HL-60 (cell line): ENCODE data around the gene PUS1.

ENCODE experiments used
- DNase-seq, 2 experiments: peaks; one replicate each; pipeline ENCODE4 v3.0.0-alpha.2; 2010 to 2020; ENCODE audit warnings: low read depth in 1 of 2, low spot score in 1 of 2
- H3K27ac ChIP-seq: fragments of 250-450 bp; sonication (Bioruptor Pico); replicated peaks from 2 replicates; pipeline ENCODE4 v1.5.1; 2020; ENCODE audit warnings: mild to moderate bottlenecking, moderate library complexity
- H3K27me3 ChIP-seq: fragments of 250-450 bp; sonication (Bioruptor Pico); 2 replicates; pipeline ENCODE4 v1.5.1; 2021; ENCODE audit warnings: mild to moderate bottlenecking, moderate library complexity; ENCODE audit not compliant: insufficient read depth, poor library complexity, severe bottlenecking
- H3K4me3 ChIP-seq: replicated peaks from 2 replicates; pipeline ENCODE4 v1.5.1; 2011; ENCODE audit warnings: mild to moderate bottlenecking, control low read depth, low read length; ENCODE audit not compliant: insufficient read depth
- GABPA ChIP-seq: IDR thresholded peaks from 2 replicates; pipeline ENCODE4 v1.6.1; 2012; ENCODE audit warnings: low read depth
- POLR2AphosphoS5 ChIP-seq: IDR thresholded peaks from 2 replicates; pipeline ENCODE4 v1.6.1; 2012; ENCODE audit warnings: low read depth
- SPI1 ChIP-seq: IDR thresholded peaks from 2 replicates; pipeline ENCODE4 v1.6.1; 2012; ENCODE audit warnings: low read depth, mild to moderate bottlenecking, borderline replicate concordance
- TF ChIP-seq, protein P1 (sequence below): IDR thresholded peaks from 2 replicates; pipeline ENCODE4 v1.6.1; 2012; ENCODE audit warnings: low read depth; ENCODE audit not compliant: insufficient replicate concordance
- TF ChIP-seq, protein P2 (sequence below): IDR thresholded peaks from one replicate; pipeline ENCODE4 v1.5.1; 2011; ENCODE audit warnings: low read length, control low read depth, inconsistent platforms; ENCODE audit not compliant: insufficient read depth

PUS1 gene

DNA sequence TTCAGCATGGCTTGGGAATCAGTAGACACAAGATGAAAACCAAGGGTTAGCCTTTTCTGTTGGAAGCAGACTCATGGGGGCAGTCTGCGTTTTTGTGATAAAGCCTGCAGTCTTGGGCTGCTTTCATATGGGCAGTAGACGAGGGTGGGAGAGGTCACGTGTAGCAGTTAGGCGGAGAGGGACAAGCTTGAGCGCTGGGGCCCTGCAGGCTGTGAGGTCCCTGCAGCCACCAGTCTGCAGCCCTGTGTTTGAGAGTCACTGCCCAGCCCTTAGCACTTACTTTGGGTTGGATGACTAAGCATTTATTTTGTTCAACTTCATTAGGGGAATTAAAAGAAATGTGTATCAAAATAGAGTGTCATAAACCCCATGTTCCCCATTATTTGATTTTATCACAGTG is 57.8 kb downstream of the PUS1 start:
- no peak for TF ChIP-seq POLR2AphosphoS5
- TF ChIP-seq GABPA, result no peak
- no peak for TF ChIP-seq SPI1
- TF ChIP-seq, protein P1, sequence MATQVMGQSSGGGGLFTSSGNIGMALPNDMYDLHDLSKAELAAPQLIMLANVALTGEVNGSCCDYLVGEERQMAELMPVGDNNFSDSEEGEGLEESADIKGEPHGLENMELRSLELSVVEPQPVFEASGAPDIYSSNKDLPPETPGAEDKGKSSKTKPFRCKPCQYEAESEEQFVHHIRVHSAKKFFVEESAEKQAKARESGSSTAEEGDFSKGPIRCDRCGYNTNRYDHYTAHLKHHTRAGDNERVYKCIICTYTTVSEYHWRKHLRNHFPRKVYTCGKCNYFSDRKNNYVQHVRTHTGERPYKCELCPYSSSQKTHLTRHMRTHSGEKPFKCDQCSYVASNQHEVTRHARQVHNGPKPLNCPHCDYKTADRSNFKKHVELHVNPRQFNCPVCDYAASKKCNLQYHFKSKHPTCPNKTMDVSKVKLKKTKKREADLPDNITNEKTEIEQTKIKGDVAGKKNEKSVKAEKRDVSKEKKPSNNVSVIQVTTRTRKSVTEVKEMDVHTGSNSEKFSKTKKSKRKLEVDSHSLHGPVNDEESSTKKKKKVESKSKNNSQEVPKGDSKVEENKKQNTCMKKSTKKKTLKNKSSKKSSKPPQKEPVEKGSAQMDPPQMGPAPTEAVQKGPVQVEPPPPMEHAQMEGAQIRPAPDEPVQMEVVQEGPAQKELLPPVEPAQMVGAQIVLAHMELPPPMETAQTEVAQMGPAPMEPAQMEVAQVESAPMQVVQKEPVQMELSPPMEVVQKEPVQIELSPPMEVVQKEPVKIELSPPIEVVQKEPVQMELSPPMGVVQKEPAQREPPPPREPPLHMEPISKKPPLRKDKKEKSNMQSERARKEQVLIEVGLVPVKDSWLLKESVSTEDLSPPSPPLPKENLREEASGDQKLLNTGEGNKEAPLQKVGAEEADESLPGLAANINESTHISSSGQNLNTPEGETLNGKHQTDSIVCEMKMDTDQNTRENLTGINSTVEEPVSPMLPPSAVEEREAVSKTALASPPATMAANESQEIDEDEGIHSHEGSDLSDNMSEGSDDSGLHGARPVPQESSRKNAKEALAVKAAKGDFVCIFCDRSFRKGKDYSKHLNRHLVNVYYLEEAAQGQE, result no peak
- TF ChIP-seq, protein P2, sequence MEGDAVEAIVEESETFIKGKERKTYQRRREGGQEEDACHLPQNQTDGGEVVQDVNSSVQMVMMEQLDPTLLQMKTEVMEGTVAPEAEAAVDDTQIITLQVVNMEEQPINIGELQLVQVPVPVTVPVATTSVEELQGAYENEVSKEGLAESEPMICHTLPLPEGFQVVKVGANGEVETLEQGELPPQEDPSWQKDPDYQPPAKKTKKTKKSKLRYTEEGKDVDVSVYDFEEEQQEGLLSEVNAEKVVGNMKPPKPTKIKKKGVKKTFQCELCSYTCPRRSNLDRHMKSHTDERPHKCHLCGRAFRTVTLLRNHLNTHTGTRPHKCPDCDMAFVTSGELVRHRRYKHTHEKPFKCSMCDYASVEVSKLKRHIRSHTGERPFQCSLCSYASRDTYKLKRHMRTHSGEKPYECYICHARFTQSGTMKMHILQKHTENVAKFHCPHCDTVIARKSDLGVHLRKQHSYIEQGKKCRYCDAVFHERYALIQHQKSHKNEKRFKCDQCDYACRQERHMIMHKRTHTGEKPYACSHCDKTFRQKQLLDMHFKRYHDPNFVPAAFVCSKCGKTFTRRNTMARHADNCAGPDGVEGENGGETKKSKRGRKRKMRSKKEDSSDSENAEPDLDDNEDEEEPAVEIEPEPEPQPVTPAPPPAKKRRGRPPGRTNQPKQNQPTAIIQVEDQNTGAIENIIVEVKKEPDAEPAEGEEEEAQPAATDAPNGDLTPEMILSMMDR, result no peak
- DNase-seq, result no peak
- no peak overlapping the region; the same call in 1 of the 2 replicates for H3K27ac ChIP-seq
- no peak overlapping the region for H3K4me3 ChIP-seq
- no peaks in the 10 kb centered on the region for H3K27me3 ChIP-seq

DNA sequence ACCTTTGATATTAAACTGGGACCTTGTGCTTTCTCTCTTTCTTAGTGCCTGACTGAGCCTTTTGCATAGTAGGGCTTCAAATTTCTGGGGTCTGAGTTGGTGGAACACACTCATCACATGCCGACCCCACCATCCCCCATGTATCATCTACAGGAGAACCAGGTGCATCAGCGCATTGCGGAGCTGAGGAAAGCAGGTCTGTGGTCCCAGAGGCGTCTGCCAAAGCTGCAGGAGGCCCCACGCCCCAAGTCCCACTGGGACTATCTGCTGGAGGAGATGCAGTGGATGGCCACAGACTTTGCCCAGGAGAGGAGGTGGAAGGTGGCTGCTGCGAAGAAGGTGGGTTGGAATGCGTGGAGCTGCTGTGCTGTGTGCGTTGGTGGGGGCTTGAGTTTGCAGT is 58.5 kb downstream of the PUS1 start:
- H3K4me3 ChIP-seq, result no peak overlapping the region
- DNase-seq, result no peak
- no peak for TF ChIP-seq SPI1
- TF ChIP-seq, protein P2, result no peak
- no peak for TF ChIP-seq POLR2AphosphoS5
- TF ChIP-seq GABPA, result no peak
- TF ChIP-seq, protein P1, result no peak
- H3K27me3 ChIP-seq, result no peaks in the 10 kb centered on the region
- no peak overlapping the region for H3K27ac ChIP-seq

DNA sequence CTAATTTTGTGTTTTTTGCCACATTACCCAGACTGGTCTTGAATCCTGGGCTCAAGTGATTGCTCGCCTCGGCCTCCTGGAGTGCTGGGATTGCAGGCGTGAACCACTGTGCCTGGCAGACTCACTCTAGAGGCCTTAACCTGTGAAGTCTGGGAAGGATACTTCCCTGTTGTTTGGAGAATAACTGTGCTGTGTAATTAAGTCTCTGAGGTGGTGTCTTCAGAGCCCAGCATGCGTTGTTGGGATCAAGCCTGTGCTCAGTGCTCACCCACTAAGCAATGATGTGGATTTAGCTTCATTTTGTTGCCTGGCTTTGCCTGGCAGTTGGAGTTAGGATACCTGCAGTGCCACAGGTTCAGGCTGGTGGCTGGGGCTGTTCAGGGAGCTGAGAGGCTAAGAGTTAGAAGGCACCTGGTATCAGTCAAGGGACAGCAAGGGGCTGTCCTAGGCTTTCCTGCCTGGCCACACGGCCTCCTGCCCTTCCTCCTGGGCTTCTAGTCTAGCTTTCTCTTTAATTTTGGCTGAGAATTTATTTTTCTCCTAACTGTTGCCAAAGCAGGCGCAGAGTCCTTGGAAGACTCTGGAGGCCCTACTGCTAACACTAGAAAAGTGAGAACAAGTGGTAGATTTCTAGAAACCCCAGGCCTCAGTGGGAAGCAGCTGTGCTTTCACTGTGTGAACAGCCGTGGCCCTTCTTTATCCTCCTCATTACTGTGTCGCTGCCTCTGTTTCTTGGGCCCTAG is 59.1 kb downstream of the PUS1 start:
- DNase-seq, result no peak
- no peak overlapping the region for H3K27ac ChIP-seq

More for the DNA sequence above, 59.1 kb downstream of the PUS1 start:
- TF ChIP-seq POLR2AphosphoS5 (no peak), SPI1 (no peak), GABPA (no peak)
- TF ChIP-seq, protein P2, result no peak
- TF ChIP-seq, protein P1, result no peak
- no peak overlapping the region for H3K4me3 ChIP-seq
- H3K27me3 ChIP-seq, result no peaks in the 10 kb centered on the region
